Stimulated activated CD8-positive, alpha-beta memory T cell treated with anti-CD3 and anti-CD28 coated beads, Interleukin-4, amount 100 ng/mL, for 4 hours (primary cell): ENCODE data around the gene MICB.
"Not testable (repeated sequence)": the region's sequence is repeated elsewhere in the genome, so short reads cannot be mapped to it uniquely, and the experiment has no call there.

Source experiments
- DNase-seq, 2 donors: peaks; one replicate each; pipeline ENCODE4 v3.0.0-alpha.2; 2020; ENCODE audit warnings: low read depth in 2 of 2, low spot score in 1 of 2

MICB gene

DNA sequence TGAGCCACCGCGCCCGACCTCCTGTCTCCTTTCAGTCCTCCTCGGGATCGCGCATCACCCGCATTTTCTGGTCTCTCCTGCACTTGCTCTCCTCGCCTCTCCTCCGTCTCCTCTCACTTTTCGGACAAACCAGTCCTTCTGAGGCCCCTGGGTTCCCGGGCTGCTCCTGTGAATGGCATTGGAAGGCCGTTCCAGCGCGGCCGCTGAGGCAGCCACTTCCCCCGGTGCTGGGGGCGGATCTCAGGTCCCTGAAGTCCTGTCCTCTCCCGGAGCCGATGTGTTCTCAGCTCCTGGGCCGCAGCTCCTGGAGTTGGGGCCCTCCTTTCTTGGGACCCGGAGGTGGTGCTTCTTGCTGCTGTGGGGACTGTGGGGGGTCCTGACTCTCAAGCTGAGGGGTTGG, 803 bp downstream of the MICB start:
- DNase-seq = no peak

DNA sequence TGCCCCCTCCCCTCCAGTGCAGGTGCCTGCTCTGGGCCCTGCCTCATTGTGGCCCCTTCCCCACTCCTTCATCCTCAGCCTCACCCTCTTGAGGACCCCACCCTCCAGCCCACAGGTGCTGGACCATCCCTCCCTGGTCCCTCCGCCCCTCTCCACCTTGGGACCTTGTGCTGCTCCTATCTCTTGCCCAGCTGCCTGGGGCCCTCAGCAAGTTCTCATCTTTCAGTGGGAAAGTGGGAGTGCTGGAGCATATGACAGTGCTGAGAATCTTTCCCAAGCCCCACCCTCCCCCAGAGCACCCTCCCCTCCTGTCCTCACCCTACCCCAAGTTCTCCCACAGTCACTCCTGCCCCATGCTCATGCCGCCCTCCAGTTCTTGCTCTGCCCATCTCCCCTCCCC, 1.7 kb downstream of the MICB start:
- DNase-seq = not testable (repeated sequence)

DNA sequence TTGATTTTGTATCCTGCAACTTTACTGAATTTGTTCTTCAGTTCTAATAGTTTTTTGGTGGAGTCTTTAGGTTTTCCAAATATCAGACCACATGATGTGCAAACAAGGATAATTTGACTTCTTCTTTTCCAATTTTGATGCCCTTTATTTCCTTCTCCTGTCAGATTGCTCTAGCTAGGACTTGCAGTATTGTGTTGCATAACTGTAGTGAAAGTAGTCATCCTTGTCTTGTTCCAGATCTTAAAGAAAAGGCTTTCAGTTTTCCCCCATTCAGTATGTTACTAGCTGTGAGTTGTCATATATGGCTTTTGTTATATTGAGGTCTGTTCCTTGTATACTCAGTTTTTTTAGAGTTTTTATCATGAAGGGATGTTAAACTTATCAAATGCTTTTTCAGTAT, 4.6 kb downstream of the MICB start:
- DNase-seq = no peak

DNA sequence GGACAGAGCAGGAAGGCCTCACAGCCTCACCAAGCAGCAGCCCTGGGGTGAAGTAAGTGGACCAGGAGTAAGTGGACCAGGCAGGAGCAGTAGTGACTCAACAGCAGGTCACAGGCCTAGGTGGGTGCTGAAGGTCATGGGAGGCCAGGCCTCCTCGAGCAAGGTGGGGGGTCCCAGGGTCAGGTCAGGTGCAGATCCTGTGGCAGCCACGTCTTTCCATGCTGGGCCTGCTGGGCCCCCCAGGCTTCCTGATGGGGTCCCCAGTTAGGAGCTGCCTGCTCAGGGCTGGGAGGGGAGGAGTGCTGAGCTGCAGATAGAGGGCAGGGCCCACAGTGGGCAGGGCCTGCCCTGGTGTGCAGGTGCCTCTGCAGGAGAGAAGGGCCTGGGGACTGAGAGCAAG, 11.1 kb downstream of the MICB start:
- not testable (repeated sequence) for DNase-seq

DNA sequence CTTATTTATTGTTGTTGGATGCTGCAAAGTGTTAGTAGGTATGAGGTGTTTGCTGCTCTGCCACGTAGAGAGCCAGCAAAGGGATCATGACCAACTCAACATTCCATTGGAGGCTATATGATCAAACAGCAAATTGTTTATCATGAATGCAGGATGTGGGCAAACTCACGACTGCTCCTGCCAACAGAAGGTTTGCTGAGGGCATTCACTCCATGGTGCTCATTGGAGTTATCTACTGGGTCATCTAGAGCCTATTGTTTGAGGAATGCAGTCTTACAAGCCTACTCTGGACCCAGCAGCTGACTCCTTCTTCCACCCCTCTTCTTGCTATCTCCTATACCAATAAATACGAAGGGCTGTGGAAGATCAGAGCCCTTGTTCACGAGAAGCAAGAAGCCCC, 12.1 kb downstream of the MICB start:
- DNase-seq = no peak

DNA sequence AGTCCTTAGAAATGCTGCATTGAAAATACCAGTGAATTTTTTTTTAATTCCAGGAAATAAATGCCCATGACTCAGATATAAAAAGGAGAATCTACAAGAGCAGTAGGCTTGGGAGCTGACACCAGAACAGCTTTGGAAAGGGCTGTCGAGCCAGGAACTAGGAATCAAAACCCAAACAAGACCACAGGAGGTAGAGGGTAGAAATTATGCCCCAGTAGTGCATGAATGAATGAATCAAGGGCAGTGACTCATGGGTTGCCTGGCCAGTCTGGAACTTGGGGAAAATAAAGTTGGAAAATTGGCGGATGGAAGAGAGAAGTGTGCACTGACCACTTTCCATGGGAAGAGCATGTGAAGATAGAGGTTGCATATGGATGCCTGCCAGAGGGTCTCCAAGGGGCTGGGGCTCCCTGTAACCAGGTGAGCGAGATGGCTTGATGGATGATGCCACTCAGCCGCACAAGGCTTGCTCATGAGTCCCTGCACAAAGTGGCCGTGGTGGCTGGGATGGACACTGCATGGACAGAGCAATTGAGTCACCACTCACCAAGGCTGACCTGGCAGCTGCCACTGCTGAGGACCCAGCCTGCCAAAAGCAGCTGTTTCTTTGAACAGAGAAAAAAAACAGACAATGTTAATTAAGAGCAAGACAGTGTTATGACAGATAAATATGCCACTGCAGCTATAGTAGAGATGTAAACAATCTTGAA, 15.7 kb downstream of the MICB start:
- no peak for DNase-seq

- DNase-seq = no peak
Measured at GRCh38 chr6:31521835-31522234, 23.9 kb downstream of the MICB start.

- DNase-seq = no peak
Measured at GRCh38 chr6:31525553-31525931, 27.6 kb downstream of the MICB start.

GRCh38 chr6:31525932-31526591, 28.1 kb downstream of the MICB start:
- no peak for DNase-seq

GRCh38 chr6:31528307-31528777, 30.4 kb downstream of the MICB start:
- DNase-seq = no peak

- no peak for DNase-seq
Measured at GRCh38 chr6:31528821-31529328, 30.9 kb downstream of the MICB start, which contains the start of gene MCCD1. Gene MCCD1, plus strand, starts transcription at chr6:31528962. Its CDS starts 53 bp downstream, at chr6:31529015.

GRCh38 chr6:31529329-31530150, 31.6 kb downstream of the MICB start:
- DNase-seq = no peak

DNA sequence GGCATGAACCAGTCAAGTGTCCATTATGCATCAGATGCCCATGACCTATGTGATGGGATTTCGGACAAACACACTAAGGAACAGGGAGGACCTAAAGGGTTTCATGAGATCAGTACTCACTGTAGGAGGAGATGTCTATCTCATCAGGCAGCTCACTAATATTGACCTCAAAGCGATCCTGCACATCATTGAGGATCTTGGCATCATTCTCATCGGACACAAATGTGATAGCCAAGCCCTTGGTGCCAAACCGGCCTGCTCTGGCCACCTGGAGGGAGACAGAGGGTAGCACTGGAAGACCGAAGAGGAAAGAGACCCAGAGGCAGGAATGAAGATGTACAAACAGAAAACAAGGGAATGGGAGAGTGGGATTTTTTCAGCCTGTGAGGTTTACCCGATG, 32.7 kb downstream of the MICB start:
- DNase-seq = no peak

DNA sequence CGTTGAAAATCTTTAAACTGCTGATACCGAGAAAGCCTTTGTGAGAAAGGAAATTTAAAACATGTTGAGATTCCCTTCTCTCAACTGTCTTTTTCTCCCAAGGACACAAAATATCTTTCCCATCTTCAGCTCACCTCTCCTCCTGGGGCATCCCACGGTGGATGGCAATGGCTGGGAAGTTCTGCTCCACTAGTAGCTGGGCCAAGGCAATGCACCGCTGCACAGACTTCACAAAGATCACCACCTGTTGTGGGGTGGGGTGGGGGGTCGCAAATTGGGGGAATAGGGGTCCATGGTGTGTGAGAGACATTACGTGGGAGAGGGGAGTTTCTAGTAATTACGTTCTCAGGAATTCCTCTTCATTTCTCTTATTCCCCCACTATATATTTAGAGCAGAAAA, 33.2 kb downstream of the MICB start:
- no peak for DNase-seq

- DNase-seq = no peak
Measured at GRCh38 chr6:31531771-31532643, 34.1 kb downstream of the MICB start.

DNA sequence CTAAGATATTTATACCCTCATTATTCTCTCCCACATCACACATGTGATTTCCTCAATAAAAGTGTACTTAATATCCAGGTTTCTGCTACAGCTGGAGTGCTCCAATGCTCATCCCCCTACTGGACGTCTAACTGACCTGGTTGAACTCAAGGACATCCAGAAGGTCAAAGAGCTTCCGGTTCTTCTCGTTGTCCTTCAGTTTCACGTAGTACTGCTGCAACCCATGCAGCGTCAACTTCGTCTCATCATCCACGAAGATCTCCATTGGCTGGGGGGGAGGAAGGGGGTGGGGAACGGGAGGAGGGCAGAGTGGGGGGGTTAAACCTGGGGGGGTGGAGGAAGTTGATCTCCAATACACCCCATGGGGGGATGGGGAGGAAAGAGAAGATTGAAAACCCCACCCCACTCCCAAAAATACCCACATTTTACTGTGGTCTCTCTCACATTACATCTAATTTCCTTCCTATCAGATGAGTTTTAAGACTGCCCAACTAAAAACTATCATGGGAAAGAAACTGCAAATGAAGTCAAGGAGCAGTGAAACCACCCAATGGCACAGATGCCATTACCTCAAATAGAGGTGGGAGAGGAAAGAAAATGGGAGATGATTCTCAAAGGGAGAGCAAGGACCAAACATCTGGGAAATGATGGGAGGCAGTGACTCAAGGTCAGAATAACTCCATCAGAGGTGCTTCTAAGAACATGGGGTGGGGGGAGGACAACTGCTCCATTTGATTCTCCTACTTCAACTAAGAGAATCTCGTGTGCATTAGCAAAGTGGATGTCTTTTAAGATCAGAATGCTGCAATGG, 34.9 kb downstream of the MICB start:
- DNase-seq = no peak

DNA sequence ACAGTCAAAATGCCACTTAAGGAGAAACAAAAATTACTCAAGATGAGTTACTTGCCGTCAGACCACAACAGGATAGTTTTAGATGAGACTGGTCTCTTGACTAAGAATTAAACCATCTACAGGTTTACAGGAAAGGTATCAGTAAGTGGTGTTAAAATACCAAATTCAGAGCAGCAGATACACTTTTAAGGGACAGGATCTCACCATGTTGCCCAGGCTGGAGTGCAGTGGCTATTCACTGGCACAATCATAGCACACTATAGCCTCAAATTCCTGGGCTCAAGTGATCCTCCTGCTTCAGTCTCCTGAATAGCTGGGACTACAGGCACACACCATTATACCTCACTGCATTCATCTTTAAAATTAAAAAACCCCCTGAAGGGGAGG, 35.5 kb downstream of the MICB start:
- DNase-seq = no peak

DNA sequence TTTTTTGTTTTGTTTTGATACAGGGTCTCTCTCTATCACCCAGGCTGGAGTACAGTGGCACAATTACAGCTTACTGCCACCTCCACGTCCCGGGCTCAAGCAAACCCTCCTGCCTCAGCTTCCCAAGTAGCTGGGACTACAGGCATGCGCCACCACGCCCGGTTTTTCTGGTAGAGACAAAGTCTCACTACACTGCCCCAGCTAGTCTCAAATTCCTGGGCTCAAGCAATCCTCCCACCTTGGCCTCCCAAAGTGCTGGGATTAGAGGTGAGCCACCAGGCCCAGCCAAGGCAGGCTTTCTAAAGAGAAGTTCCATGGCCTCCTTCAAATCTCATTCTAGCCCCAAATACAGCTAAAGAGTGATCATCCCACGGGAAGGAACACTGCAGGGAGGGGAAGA, 36.1 kb downstream of the MICB start:
- DNase-seq = no peak

GRCh38 chr6:31534521-31535040, 36.6 kb downstream of the MICB start:
- DNase-seq = no peak
